Glomerular visceral epithelial cell (primary cell): ENCODE results near the gene RGS7BP.

Source experiments
- DNase-seq: peaks from one replicate; pipeline ENCODE4 v3.0.0-alpha.2; 2016; ENCODE audit errors: extremely low spot score

Gene RGS7BP

GRCh38 chr5:64632251-64632650, 126.4 kb downstream of the RGS7BP start:
- no peak for DNase-seq

- DNase-seq: peak; percentile 36
These were observed 129.3 kb downstream of the RGS7BP start for GRCh38 chr5:64634997-64635686.

GRCh38 chr5:64637144-64637543, 131.3 kb downstream of the RGS7BP start:
- no peak for DNase-seq

GRCh38 chr5:64637837-64638443, 132.1 kb downstream of the RGS7BP start:
- no peak for DNase-seq

- DNase-seq: no peak
These were observed 139.0 kb downstream of the RGS7BP start for GRCh38 chr5:64644831-64645230.

- no peak for DNase-seq
These were observed 140.4 kb downstream of the RGS7BP start for GRCh38 chr5:64646169-64646568.

- DNase-seq: no peak
These were observed 143.7 kb downstream of the RGS7BP start for GRCh38 chr5:64649512-64649911.

- DNase-seq: no peak
These were observed 148.1 kb downstream of the RGS7BP start for GRCh38 chr5:64653766-64654560.

GRCh38 chr5:64654561-64654938, 148.7 kb downstream of the RGS7BP start:
- no peak for DNase-seq

GRCh38 chr5:64655596-64655995, 149.8 kb downstream of the RGS7BP start:
- no peak for DNase-seq

- no peak for DNase-seq
These were observed 153.5 kb downstream of the RGS7BP start for GRCh38 chr5:64659289-64659688.
